ENCODE measurements around the gene GRK5. TPM values are rescaled to one million over a fixed set of nuclear protein-coding genes. Genes with fewer than 3 reads are reported as not detected.

Gene GRK5
- total RNA-seq, 1 experiment from 2014 or later, result 4.8 TPM

GRCh38 chr10:119404719-119405519 is 197.5 kb downstream of the GRK5 start:
- DNase-seq (ENCODE audit: low read depth, low spot score), result no peak
- in situ Hi-C loops (cut with HindIII; ENCODE audit: low pct_unique_long_range_greater_than_20kb, low sequenced_read_pairs), result no loop called here

- DNase-seq (ENCODE audit: low read depth, low spot score), result no peak
- in situ Hi-C loops (cut with HindIII; ENCODE audit: low pct_unique_long_range_greater_than_20kb, low sequenced_read_pairs), result no loop called here
Observed at GRCh38 chr10:119405520-119405807, 198.1 kb downstream of the GRK5 start.

- no peak for DNase-seq (ENCODE audit: low read depth, low spot score)
- in situ Hi-C loops (cut with HindIII; ENCODE audit: low pct_unique_long_range_greater_than_20kb, low sequenced_read_pairs), result no loop called here
Observed at GRCh38 chr10:119406137-119406536, 198.8 kb downstream of the GRK5 start.

GRCh38 chr10:119406601-119407253 is 199.4 kb downstream of the GRK5 start:
- no peak for DNase-seq (ENCODE audit: low read depth, low spot score)
- in situ Hi-C loops (cut with HindIII; ENCODE audit: low pct_unique_long_range_greater_than_20kb, low sequenced_read_pairs), result no loop called here

- in situ Hi-C loops (cut with HindIII; ENCODE audit: low pct_unique_long_range_greater_than_20kb, low sequenced_read_pairs), result no loop called here
- no peak for DNase-seq (ENCODE audit: low read depth, low spot score)
Observed at GRCh38 chr10:119407254-119407777, 199.9 kb downstream of the GRK5 start.

GRCh38 chr10:119408072-119408471 is 200.7 kb downstream of the GRK5 start:
- DNase-seq (ENCODE audit: low read depth, low spot score), result no peak
- in situ Hi-C loops (cut with HindIII; ENCODE audit: low pct_unique_long_range_greater_than_20kb, low sequenced_read_pairs), result no loop called here

GRCh38 chr10:119408969-119409371 is 201.6 kb downstream of the GRK5 start:
- in situ Hi-C loops (cut with HindIII; ENCODE audit: low pct_unique_long_range_greater_than_20kb, low sequenced_read_pairs), result no loop called here
- no peak for DNase-seq (ENCODE audit: low read depth, low spot score)

GRCh38 chr10:119409385-119409784 is 202.0 kb downstream of the GRK5 start:
- in situ Hi-C loops (cut with HindIII; ENCODE audit: low pct_unique_long_range_greater_than_20kb, low sequenced_read_pairs), result no loop called here
- no peak for DNase-seq (ENCODE audit: low read depth, low spot score)

- in situ Hi-C loops (cut with HindIII; ENCODE audit: low pct_unique_long_range_greater_than_20kb, low sequenced_read_pairs), result no loop called here
- no peak for DNase-seq (ENCODE audit: low read depth, low spot score)
Observed at GRCh38 chr10:119409906-119410305, 202.5 kb downstream of the GRK5 start.

GRCh38 chr10:119410361-119411116 is 203.2 kb downstream of the GRK5 start:
- DNase-seq (ENCODE audit: low read depth, low spot score), result no peak
- in situ Hi-C loops (cut with HindIII; ENCODE audit: low pct_unique_long_range_greater_than_20kb, low sequenced_read_pairs), result no loop called here

- in situ Hi-C loops (cut with HindIII; ENCODE audit: low pct_unique_long_range_greater_than_20kb, low sequenced_read_pairs), result no loop called here
- DNase-seq (ENCODE audit: low read depth, low spot score), result no peak
Observed at GRCh38 chr10:119412244-119413092, 205.1 kb downstream of the GRK5 start.

GRCh38 chr10:119413093-119413453 is 205.7 kb downstream of the GRK5 start:
- in situ Hi-C loops (cut with HindIII; ENCODE audit: low pct_unique_long_range_greater_than_20kb, low sequenced_read_pairs), result no loop called here
- no peak for DNase-seq (ENCODE audit: low read depth, low spot score)

GRCh38 chr10:119413471-119414080 is 206.2 kb downstream of the GRK5 start:
- in situ Hi-C loops (cut with HindIII; ENCODE audit: low pct_unique_long_range_greater_than_20kb, low sequenced_read_pairs), result no loop called here
- no peak for DNase-seq (ENCODE audit: low read depth, low spot score)

GRCh38 chr10:119414081-119414611 is 206.8 kb downstream of the GRK5 start:
- DNase-seq (ENCODE audit: low read depth, low spot score), result no peak
- in situ Hi-C loops (cut with HindIII; ENCODE audit: low pct_unique_long_range_greater_than_20kb, low sequenced_read_pairs), result no loop called here

- in situ Hi-C loops (cut with HindIII; ENCODE audit: low pct_unique_long_range_greater_than_20kb, low sequenced_read_pairs), result no loop called here
- no peak for DNase-seq (ENCODE audit: low read depth, low spot score)
Observed at GRCh38 chr10:119415121-119415520, 207.8 kb downstream of the GRK5 start.

- in situ Hi-C loops (cut with HindIII; ENCODE audit: low pct_unique_long_range_greater_than_20kb, low sequenced_read_pairs), result no loop called here
- no peak for DNase-seq (ENCODE audit: low read depth, low spot score)
Observed at GRCh38 chr10:119415536-119416503, 208.4 kb downstream of the GRK5 start.

Data from SK-MEL-5 (cell line).